ENCODE measurements around the gene WNT10A.

WNT10A gene

DNA sequence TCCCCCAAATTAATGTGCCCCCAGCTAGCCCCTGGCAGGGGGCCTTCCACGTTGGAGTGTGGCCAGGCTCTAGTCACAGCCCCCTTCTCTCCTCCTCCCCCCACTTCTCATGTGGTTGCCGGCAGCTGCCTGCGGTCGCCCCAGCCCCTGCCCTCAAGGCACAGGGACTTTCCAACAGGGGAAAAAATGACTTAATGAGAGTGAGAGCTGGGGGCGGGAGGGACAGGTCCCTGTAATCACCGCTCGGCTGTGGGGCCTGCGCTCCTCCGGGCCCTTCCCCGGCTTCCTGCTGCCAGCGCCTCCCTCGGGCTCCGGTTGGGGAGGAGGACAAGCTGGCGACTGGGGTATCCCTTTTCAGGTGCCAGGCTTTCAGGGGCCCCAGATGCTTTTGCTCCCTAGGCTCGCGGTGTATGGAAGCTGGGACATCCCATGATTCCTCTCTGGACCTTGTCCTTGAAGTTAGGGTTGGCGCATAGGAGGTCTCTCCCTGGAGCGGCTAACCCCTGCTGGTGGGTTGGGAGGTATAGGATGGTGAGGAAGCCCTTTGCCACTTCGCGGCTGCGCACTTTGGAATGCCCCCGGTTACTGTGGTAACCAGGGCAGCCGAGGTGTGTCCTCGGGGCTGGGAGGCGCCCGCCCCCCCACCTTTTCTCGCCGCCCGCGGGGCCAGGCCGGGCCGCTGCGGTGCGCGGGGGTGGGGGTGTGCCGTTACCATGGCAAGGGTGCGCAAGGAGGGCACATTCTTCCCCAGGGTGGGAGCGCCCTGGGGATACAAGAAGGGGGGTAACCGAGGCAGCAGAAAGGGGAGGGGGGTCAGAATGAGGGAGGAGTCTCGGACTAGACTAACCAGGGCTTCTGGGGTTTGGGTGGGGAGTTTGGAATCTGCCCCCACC, 16.1 kb downstream of the WNT10A start:
- Mint-ChIP-seq H3K27ac (peak overlapping the region; percentile 47), H3K36me3 (no peaks in the 10 kb centered on the region), H3K9me3 (no peaks in the 10 kb centered on the region), H3K4me3 (peak overlapping the region; percentile 17), H3K4me1 (peaks cover 48% of the 10 kb centered on the region), H3K27me3 (peaks cover 93% of the 10 kb centered on the region)
- CTCF ChIA-PET: interaction anchor here (0.6 to 10.4 kb wide), 12 partner anchors 9 to 613 kb away, joined by 3 to 443 read pairs (median 13); partner anchors contain the start of gene WNT10A
- peak; percentile 81 for DNase-seq

- Mint-ChIP-seq H3K4me1 (peaks cover 46% of the 10 kb centered on the region), H3K9me3 (no peaks in the 10 kb centered on the region), H3K27me3 (peaks cover 93% of the 10 kb centered on the region), H3K27ac (no peak overlapping the region), H3K4me3 (peak overlapping the region; percentile 20), H3K36me3 (no peaks in the 10 kb centered on the region)
- DNase-seq: peak; percentile 40
- CTCF ChIA-PET: interaction anchor here (0.5 to 10.4 kb wide), 27 partner anchors 9 to 612 kb away, joined by 3 to 443 read pairs (median 5); partner anchors contain the start of genes BCS1L, WNT10A and ZNF142
Measured at GRCh38 chr2:218897394-218898108, 16.9 kb downstream of the WNT10A start.

GRCh38 chr2:218898109-218898878, 17.6 kb downstream of the WNT10A start:
- Mint-ChIP-seq H3K36me3 (no peaks in the 10 kb centered on the region), H3K4me3 (peak overlapping the region; percentile 44), H3K27ac (no peak overlapping the region), H3K4me1 (peaks cover 40% of the 10 kb centered on the region), H3K27me3 (peaks cover 92% of the 10 kb centered on the region), H3K9me3 (no peaks in the 10 kb centered on the region)
- CTCF ChIA-PET: interaction anchor here (0.5 to 10.4 kb wide), 28 partner anchors 8 to 611 kb away, joined by 3 to 443 read pairs (median 5); partner anchors contain the start of genes BCS1L, WNT10A and ZNF142
- DNase-seq: peak; percentile 82

DNA sequence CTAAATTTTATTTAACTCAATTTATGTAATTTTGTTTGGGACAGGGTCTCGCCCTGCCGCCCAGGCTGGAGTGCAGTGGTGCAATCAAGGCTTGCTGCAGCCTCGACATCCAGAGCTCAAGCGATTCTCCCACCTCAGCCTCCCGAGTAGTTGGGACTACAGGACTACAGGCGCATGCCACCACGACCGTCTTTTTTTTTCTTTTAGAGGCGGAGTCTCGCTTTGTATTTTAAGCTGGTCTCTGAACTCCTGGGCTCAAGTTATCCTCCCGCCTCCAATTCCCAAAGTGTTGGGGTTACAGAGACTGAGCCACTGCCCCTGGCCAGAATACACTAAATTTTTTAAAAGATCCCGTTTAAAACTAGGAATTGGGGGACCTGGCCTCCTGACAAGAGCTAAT, 18.5 kb downstream of the WNT10A start:
- H3K4me3 Mint-ChIP-seq: no peak overlapping the region
- H3K27ac Mint-ChIP-seq: no peak overlapping the region
- no peaks in the 10 kb centered on the region for H3K9me3 Mint-ChIP-seq
- CTCF ChIA-PET: interaction anchor here (0.9 to 10.4 kb wide), 10 partner anchors 11 to 161 kb away, joined by 3 to 443 read pairs (median 12); partner anchors contain the start of gene WNT10A
- peaks cover 32% of the 10 kb centered on the region for H3K4me1 Mint-ChIP-seq
- H3K27me3 Mint-ChIP-seq: peaks cover 93% of the 10 kb centered on the region
- H3K36me3 Mint-ChIP-seq: no peaks in the 10 kb centered on the region
- DNase-seq: no peak

DNA sequence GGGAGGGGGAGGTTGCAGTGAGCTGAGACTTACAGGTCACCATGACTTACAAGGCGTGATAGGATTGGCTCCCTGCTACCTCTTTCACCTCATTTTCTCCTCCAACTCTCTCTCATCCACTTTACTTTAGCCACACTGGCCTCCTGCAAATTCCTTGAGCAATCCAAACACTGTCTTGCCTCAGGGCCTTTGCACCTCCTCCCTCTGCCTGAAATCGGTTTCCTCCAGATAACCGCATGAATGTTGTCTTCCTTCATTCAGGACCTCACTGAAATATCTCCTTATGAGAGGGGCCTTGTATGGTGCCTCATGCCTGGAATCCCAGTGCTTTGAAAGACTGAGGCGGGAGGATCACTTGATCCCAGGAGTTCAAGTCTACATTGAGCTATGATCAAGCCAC, 21.8 kb downstream of the WNT10A start:
- H3K4me3 Mint-ChIP-seq: no peak overlapping the region
- no peak for DNase-seq
- H3K27ac Mint-ChIP-seq: no peak overlapping the region
- CTCF ChIA-PET: interaction anchor here (10.4 kb wide), 1 partner anchor 24 kb away, joined by 443 read pairs; the partner anchor contains the start of gene WNT10A
- peaks cover 86% of the 10 kb centered on the region for H3K27me3 Mint-ChIP-seq
- no peaks in the 10 kb centered on the region for H3K9me3 Mint-ChIP-seq
- no peaks in the 10 kb centered on the region for H3K36me3 Mint-ChIP-seq
- H3K4me1 Mint-ChIP-seq: peaks cover 12% of the 10 kb centered on the region

- no peak overlapping the region for H3K4me3 Mint-ChIP-seq
- peaks cover 8% of the 10 kb centered on the region for H3K4me1 Mint-ChIP-seq
- no peaks in the 10 kb centered on the region for H3K9me3 Mint-ChIP-seq
- peaks cover 85% of the 10 kb centered on the region for H3K27me3 Mint-ChIP-seq
- no peak overlapping the region for H3K27ac Mint-ChIP-seq
- CTCF ChIA-PET: interaction anchor here (10.4 kb wide), 1 partner anchor 26 kb away, joined by 443 read pairs; the partner anchor contains the start of gene WNT10A
- DNase-seq: no peak
- H3K36me3 Mint-ChIP-seq: no peaks in the 10 kb centered on the region
Measured at GRCh38 chr2:218904176-218904575, 23.5 kb downstream of the WNT10A start.

- Mint-ChIP-seq H3K27ac (peak overlapping the region; percentile 61), H3K36me3 (no peaks in the 10 kb centered on the region), H3K4me3 (peak overlapping the region; percentile 78), H3K9me3 (no peaks in the 10 kb centered on the region), H3K4me1 (peaks cover 16% of the 10 kb centered on the region), H3K27me3 (peaks cover 58% of the 10 kb centered on the region)
- CTCF ChIA-PET: interaction anchor here (1.5 to 6.5 kb wide), 4 partner anchors 11 to 34 kb away, joined by 3 to 36 read pairs (median 6); no protein-coding TSS in a partner anchor
- peak; percentile 90 for DNase-seq
Measured at GRCh38 chr2:218908721-218909619, 28.3 kb downstream of the WNT10A start.

DNA sequence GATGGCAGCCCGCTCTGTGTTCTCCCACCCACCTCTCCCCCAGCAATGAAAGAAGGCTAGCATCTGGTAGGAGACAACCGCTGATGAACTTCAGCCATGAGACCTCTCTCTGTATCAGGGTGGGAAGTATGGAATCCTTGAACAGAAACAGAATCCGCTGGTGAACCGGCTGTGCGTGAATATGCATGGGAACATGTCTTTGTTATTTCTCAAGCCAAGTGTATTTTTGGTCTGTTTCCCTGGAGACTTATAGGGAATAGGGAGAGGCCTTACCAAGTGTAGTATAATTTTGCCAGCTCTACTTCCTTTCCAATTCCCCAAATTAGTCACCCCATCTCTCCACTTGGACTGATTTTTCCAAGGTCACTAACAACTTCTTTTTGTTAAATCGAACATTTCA, 30.1 kb downstream of the WNT10A start:
- CTCF ChIA-PET: interaction anchor here (1.5 to 6.5 kb wide), 3 partner anchors 12 to 31 kb away, joined by 4 to 36 read pairs (median 9); no protein-coding TSS in a partner anchor
- DNase-seq: no peak
- no peak overlapping the region for H3K27ac Mint-ChIP-seq
- peaks cover 58% of the 10 kb centered on the region for H3K27me3 Mint-ChIP-seq
- peaks cover 16% of the 10 kb centered on the region for H3K4me1 Mint-ChIP-seq
- H3K9me3 Mint-ChIP-seq: no peaks in the 10 kb centered on the region
- no peaks in the 10 kb centered on the region for H3K36me3 Mint-ChIP-seq
- no peak overlapping the region for H3K4me3 Mint-ChIP-seq

DNA sequence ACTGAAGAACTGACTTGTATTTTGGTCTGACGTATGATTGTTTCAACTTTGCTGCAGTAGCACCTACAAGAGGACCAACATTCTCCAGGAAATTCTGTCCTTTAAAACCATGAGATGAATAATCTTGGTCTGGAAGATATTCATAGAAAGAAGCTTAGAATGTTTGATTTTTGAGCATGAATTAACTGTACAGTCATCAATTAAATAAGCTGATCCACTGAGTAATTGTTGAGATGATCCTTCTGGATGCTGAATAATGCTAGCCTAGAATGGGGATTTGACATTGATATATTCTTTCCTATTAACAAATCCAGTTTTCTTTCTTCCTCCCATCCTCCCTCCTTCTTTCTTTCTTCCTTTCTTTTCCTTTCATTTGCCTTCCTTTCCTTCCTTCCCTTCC, 39.9 kb downstream of the WNT10A start:
- peaks cover 2% of the 10 kb centered on the region for H3K36me3 Mint-ChIP-seq
- DNase-seq: no peak
- no peaks in the 10 kb centered on the region for H3K4me1 Mint-ChIP-seq
- H3K27me3 Mint-ChIP-seq: peaks cover 31% of the 10 kb centered on the region
- peaks cover 12% of the 10 kb centered on the region for H3K9me3 Mint-ChIP-seq
- no peak overlapping the region for H3K27ac Mint-ChIP-seq
- H3K4me3 Mint-ChIP-seq: no peak overlapping the region
- CTCF ChIA-PET: no interaction called here

DNA sequence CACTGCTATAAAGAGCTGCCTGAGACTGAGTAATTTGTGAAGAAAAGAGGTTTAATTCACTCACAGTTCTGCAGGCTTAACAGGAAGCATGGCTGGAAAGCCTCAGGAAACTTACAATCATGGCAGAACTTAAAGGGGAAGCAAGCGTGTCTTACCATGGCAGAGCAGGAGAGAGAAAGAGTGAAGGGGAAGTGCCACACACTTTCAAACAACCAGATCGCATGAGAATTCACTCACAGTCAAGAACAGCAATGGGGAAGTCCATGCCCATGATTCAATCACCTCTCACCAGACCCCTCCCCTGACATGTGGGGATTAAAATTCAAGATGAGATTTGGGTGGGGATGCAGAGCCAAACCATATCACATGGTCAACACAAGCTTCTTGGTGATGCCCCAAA, 44.1 kb downstream of the WNT10A start:
- DNase-seq: no peak
- peaks cover 12% of the 10 kb centered on the region for H3K9me3 Mint-ChIP-seq
- H3K4me1 Mint-ChIP-seq: no peaks in the 10 kb centered on the region
- H3K4me3 Mint-ChIP-seq: no peak overlapping the region
- H3K36me3 Mint-ChIP-seq: peaks cover 2% of the 10 kb centered on the region
- peaks cover 31% of the 10 kb centered on the region for H3K27me3 Mint-ChIP-seq
- H3K27ac Mint-ChIP-seq: no peak overlapping the region
- CTCF ChIA-PET: no interaction called here

DNA sequence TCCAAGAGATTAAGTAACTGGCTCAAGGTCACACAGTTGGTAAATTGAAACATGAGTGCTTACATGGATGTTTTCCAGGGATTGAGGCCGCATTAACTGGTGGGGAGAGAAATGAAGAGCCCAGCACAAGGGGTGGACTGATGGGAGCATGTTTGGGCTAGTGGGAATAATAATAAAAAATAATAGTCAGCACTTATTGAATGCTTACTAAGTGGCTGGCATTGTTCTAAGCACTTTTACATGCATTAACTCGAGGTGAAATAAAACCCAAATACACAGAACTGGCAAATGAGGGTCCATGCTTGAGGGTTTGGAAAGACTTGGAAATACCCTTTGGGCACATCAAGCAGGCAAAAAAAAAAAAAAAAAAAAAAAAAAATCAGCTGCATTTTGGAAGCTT, 44.8 kb downstream of the WNT10A start:
- H3K36me3 Mint-ChIP-seq: peaks cover 2% of the 10 kb centered on the region
- peaks cover 34% of the 10 kb centered on the region for H3K27me3 Mint-ChIP-seq
- peaks cover 12% of the 10 kb centered on the region for H3K9me3 Mint-ChIP-seq
- CTCF ChIA-PET: no interaction called here
- no peaks in the 10 kb centered on the region for H3K4me1 Mint-ChIP-seq
- H3K27ac Mint-ChIP-seq: no peak overlapping the region
- no peak for DNase-seq
- no peak overlapping the region for H3K4me3 Mint-ChIP-seq

- no peak overlapping the region for H3K27ac Mint-ChIP-seq
- H3K27me3 Mint-ChIP-seq: peaks cover 28% of the 10 kb centered on the region
- CTCF ChIA-PET: no interaction called here
- H3K4me1 Mint-ChIP-seq: no peaks in the 10 kb centered on the region
- peaks cover 10% of the 10 kb centered on the region for H3K9me3 Mint-ChIP-seq
- peaks cover 2% of the 10 kb centered on the region for H3K36me3 Mint-ChIP-seq
- no peak overlapping the region for H3K4me3 Mint-ChIP-seq
- DNase-seq: no peak
Measured at GRCh38 chr2:218927422-218927821, 46.8 kb downstream of the WNT10A start.

DNA sequence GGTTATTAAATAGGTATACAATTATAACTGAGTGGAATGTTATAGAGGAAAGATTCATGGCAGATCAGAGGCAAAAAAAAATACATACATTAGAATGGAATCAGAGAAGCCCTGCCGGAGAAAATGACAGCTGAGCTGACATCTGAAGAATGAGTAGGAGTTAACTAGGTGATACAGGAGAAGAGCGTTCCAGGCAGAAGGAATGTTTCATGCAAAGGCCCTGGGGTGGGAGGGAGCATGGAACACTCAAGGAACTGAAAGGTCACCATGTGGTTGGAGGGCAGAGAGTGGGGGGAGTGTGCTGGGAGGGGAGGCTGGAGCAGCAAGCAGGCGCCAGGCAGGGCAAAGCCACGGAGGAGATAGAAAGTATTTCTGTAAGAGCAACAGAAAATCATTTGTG, 47.2 kb downstream of the WNT10A start:
- Mint-ChIP-seq H3K9me3 (peaks cover 6% of the 10 kb centered on the region), H3K27ac (no peak overlapping the region), H3K27me3 (peaks cover 26% of the 10 kb centered on the region), H3K4me1 (no peaks in the 10 kb centered on the region), H3K4me3 (no peak overlapping the region), H3K36me3 (peaks cover 2% of the 10 kb centered on the region)
- DNase-seq: no peak
- CTCF ChIA-PET: no interaction called here

Measured in activated naive CD4-positive, alpha-beta T cell treated with anti-CD3 and anti-CD28 coated beads, Interleukin-2, amount 10 ng/mL, durations not matched to agents 7 days and 5 days (primary cell).